OCI-LY3 (cell line): ENCODE results near the gene RDX.
"Not testable (repeated sequence)": the region's sequence is repeated elsewhere in the genome, so short reads cannot be mapped to it uniquely, and the experiment has no call there.

Experiments
- EZH2phosphoT487 ChIP-seq: fragments of 200-600 bp; shearing (Covaris generic); IDR thresholded peaks from 2 replicates; pipeline ENCODE4 v1.6.1; 2018; ENCODE audit warnings: antibody characterized with exemption, mixed run types, low read depth
- TF ChIP-seq, protein P1 (sequence below): fragments of 200-600, 300-600 bp; sonication (generic); IDR thresholded peaks from 2 replicates; pipeline ENCODE4 v1.5.1; 2014; ENCODE audit warnings: antibody characterized with exemption, low read length, low read depth

DNA sequence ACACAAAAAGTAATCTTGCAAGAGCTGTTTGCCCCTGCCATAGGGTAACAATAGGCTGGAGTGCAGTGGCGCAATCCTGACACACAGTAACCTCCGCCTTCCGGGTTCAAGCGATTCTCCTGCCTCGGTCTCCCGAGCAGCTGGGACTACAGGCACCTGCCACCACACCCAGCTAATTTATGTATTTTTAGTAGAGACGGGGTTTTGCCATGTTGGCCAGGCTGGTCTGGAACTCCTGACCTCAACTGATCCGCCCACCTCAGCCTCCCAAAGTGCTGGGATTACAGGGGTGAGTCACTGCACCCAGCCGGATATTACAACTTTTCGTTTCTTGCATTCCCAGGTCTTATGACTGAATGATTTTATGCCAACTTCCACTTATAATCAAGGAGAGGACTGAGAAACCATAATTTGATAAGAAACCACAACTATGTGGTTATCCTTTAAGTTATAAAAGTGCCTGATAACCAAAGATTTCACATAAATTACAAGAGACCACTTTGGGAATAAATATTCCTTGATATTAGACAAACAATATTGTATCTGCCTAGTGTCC is 102.1 kb downstream of the RDX start:
- TF ChIP-seq, protein P1, sequence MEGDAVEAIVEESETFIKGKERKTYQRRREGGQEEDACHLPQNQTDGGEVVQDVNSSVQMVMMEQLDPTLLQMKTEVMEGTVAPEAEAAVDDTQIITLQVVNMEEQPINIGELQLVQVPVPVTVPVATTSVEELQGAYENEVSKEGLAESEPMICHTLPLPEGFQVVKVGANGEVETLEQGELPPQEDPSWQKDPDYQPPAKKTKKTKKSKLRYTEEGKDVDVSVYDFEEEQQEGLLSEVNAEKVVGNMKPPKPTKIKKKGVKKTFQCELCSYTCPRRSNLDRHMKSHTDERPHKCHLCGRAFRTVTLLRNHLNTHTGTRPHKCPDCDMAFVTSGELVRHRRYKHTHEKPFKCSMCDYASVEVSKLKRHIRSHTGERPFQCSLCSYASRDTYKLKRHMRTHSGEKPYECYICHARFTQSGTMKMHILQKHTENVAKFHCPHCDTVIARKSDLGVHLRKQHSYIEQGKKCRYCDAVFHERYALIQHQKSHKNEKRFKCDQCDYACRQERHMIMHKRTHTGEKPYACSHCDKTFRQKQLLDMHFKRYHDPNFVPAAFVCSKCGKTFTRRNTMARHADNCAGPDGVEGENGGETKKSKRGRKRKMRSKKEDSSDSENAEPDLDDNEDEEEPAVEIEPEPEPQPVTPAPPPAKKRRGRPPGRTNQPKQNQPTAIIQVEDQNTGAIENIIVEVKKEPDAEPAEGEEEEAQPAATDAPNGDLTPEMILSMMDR = not testable (repeated sequence)
- not testable (repeated sequence) for TF ChIP-seq EZH2phosphoT487
